Astrocyte (in vitro differentiated cells and primary cell): Measurements from ENCODE around the gene ZNF805.

ENCODE experiments used
- EZH2 ChIP-seq: IDR thresholded peaks from 2 replicates; pipeline ENCODE4 v1.6.1; 2012; ENCODE audit warnings: mild to moderate bottlenecking, low read length, inconsistent platforms; ENCODE audit not compliant: insufficient read depth
- TF ChIP-seq, protein P1 (sequence below): IDR thresholded peaks from 2 replicates; pipeline ENCODE4 v1.5.1; 2011; ENCODE audit warnings: low read depth, mild to moderate bottlenecking, inconsistent platforms, low read length, moderate library complexity; ENCODE audit not compliant: insufficient read depth

DNA sequence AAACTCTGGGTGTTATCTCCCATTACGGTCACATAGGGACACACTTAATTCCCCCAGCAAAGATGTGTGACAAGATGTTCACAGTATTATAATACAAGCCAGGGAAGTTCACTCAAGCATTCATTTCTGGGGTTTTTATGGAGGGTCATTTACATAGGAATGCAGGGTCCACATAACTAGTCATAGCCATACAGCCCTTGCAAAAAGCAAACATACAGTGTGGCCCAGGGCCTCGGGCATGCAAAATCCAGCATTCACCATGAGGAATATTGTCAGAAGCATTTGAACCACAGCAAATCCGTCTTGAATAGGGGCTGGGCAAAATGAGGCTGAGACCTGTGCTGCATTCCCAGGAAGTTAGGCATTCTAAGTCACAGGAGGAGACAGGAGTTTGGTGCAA, 26.9 kb downstream of the ZNF805 start:
- TF ChIP-seq, protein P1, sequence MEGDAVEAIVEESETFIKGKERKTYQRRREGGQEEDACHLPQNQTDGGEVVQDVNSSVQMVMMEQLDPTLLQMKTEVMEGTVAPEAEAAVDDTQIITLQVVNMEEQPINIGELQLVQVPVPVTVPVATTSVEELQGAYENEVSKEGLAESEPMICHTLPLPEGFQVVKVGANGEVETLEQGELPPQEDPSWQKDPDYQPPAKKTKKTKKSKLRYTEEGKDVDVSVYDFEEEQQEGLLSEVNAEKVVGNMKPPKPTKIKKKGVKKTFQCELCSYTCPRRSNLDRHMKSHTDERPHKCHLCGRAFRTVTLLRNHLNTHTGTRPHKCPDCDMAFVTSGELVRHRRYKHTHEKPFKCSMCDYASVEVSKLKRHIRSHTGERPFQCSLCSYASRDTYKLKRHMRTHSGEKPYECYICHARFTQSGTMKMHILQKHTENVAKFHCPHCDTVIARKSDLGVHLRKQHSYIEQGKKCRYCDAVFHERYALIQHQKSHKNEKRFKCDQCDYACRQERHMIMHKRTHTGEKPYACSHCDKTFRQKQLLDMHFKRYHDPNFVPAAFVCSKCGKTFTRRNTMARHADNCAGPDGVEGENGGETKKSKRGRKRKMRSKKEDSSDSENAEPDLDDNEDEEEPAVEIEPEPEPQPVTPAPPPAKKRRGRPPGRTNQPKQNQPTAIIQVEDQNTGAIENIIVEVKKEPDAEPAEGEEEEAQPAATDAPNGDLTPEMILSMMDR = no peak
- no peak for TF ChIP-seq EZH2
